ENCODE measurements around the gene BBS1. TPM values are rescaled to one million over a fixed set of nuclear protein-coding genes. Genes with fewer than 3 reads are reported as not detected.

BBS1 gene
- total RNA-seq, 4 donors from 2014 or later: 9.7 to 45.8 (median 17.1) TPM

GRCh38 chr11:66561975-66562248 is 51.5 kb downstream of the BBS1 start:
- no peak for DNase-seq
- intact Hi-C loops (cut with DNase I): no loop called here
- H3K4me3 ChIP-seq: no peak overlapping the region

GRCh38 chr11:66562275-66562674 is 51.8 kb downstream of the BBS1 start:
- no peak for DNase-seq
- peaks cover 0 to 23% (median 0%) of the 10 kb centered on the region in 4 donors for H3K27me3 ChIP-seq
- H3K9me3 ChIP-seq: no peaks in the 10 kb centered on the region
- no peak overlapping the region for H3K27ac ChIP-seq
- H3K36me3 ChIP-seq: peaks cover 0 to 28% (median 0%) of the 10 kb centered on the region in 3 donors
- 64 to 100% methylated on average over 1 to 2 of the region's 2 CpGs for WGBS, 2 donors
- TF ChIP-seq CTCF (IDR thresholded peaks at IDR 0.05) (no peak), POLR2A (IDR thresholded peaks at IDR 0.05) (no peak)
- H3K4me3 ChIP-seq: no peak overlapping the region
- H3K4me1 ChIP-seq: peaks cover 7 to 11% (median 7%) of the 10 kb centered on the region in 3 donors
- intact Hi-C loops (cut with DNase I): no loop called here

More at GRCh38 chr11:66561975-66562248, 51.5 kb downstream of the BBS1 start:
- H3K27me3 ChIP-seq: peaks cover 0 to 27% (median 0%) of the 10 kb centered on the region in 4 donors
- WGBS, 2 donors: 80% methylated on average over 3 of the region's 9 CpGs; no CpG with 5 or more reads in 1 of the 2 donors
- H3K36me3 ChIP-seq: peaks cover 0 to 28% (median 0%) of the 10 kb centered on the region in 3 donors
- peaks cover 7 to 11% (median 7%) of the 10 kb centered on the region in 3 donors for H3K4me1 ChIP-seq
- TF ChIP-seq CTCF (IDR thresholded peaks at IDR 0.05): no peak
- TF ChIP-seq POLR2A (IDR thresholded peaks at IDR 0.05): no peak
- H3K9me3 ChIP-seq: no peaks in the 10 kb centered on the region
- H3K27ac ChIP-seq: no peak overlapping the region

GRCh38 chr11:66562907-66563583 is 52.6 kb downstream of the BBS1 start:
- intact Hi-C loops (cut with DNase I): no loop called here
- Histone ChIP-seq H3K36me3 (peaks cover 0 to 28% (median 0%) of the 10 kb centered on the region in 3 donors), H3K4me3 (no peak overlapping the region), H3K27me3 (peaks cover 0 to 20% (median 0%) of the 10 kb centered on the region in 4 donors), H3K27ac (no peak overlapping the region), H3K4me1 (peaks cover 13 to 19% (median 13%) of the 10 kb centered on the region in 3 donors), H3K9me3 (no peaks in the 10 kb centered on the region)
- TF ChIP-seq CTCF (IDR thresholded peaks at IDR 0.05) (no peak), POLR2A (IDR thresholded peaks at IDR 0.05) (no peak)
- WGBS, 2 donors: 60 to 67% methylated on average over 1 to 4 of the region's 20 CpGs
- DNase-seq: no peak

GRCh38 chr11:66563832-66564231 is 53.4 kb downstream of the BBS1 start:
- no peak overlapping the region for H3K27ac ChIP-seq
- no peak for TF ChIP-seq CTCF (IDR thresholded peaks at IDR 0.05)
- TF ChIP-seq POLR2A (IDR thresholded peaks at IDR 0.05): no peak

GRCh38 chr11:66564538-66564937 is 54.1 kb downstream of the BBS1 start:
- Histone ChIP-seq H3K9me3 (no peaks in the 10 kb centered on the region), H3K27me3 (peaks cover 0 to 9% (median 0%) of the 10 kb centered on the region in 4 donors), H3K27ac (no peak overlapping the region), H3K36me3 (peaks cover 0 to 28% (median 0%) of the 10 kb centered on the region in 3 donors), H3K4me1 (peaks cover 11 to 21% (median 14%) of the 10 kb centered on the region in 3 donors), H3K4me3 (no peak overlapping the region)
- 76 to 86% methylated on average over 3 to 7 of the region's 14 CpGs for WGBS, 2 donors
- no peak for TF ChIP-seq POLR2A (IDR thresholded peaks at IDR 0.05)
- TF ChIP-seq CTCF (IDR thresholded peaks at IDR 0.05): no peak
- intact Hi-C loops (cut with DNase I): no loop called here
- no peak for DNase-seq

More at GRCh38 chr11:66563832-66564231, 53.4 kb downstream of the BBS1 start:
- intact Hi-C loops (cut with DNase I): no loop called here
- H3K4me3 ChIP-seq: no peak overlapping the region
- H3K36me3 ChIP-seq: peaks cover 0 to 28% (median 0%) of the 10 kb centered on the region in 3 donors
- no peaks in the 10 kb centered on the region for H3K9me3 ChIP-seq
- 90% methylated on average over 3 of the region's 10 CpGs; no CpG with 5 or more reads in 1 of the 2 donors for WGBS, 2 donors
- peaks cover 0 to 16% (median 0%) of the 10 kb centered on the region in 4 donors for H3K27me3 ChIP-seq
- peaks cover 14 to 24% (median 20%) of the 10 kb centered on the region in 3 donors for H3K4me1 ChIP-seq
- no peak for DNase-seq
